Inflammatory macrophage treated with lipopolysaccharide for 4 hours (primary cell): Measurements from ENCODE around the gene TMEM132D.

Experiments
- DNase-seq: peaks from one replicate; pipeline ENCODE4 v3.0.0-alpha.2; 2020

Gene TMEM132D

GRCh38 chr12:129025055-129025454 lies 878.8 kb downstream of the TMEM132D start:
- no peak for DNase-seq
